Mammary epithelial cell (primary cell): ENCODE measurements around the gene GMPR2.

Experiments used
- CTCF ChIP-seq, 2 donors: IDR thresholded peaks in 1 of 2; conservative IDR thresholded peaks in 1 of 2; 2 replicates each; pipeline ENCODE4 v1.5.1; 2011 to 2012; ENCODE audit warnings: inconsistent platforms in 2 of 2, low read length in 2 of 2, mild to moderate bottlenecking in 2 of 2, control low read depth in 1 of 2, low read depth in 1 of 2; ENCODE audit not compliant: insufficient read depth in 1 of 2; ENCODE audit errors: extremely low read depth in 1 of 2
- EZH2 ChIP-seq: IDR thresholded peaks from 2 replicates; pipeline ENCODE4 v1.6.1; 2012; ENCODE audit warnings: low read length, inconsistent platforms, borderline replicate concordance

GRCh38 chr14:24273422-24273998 is 40.8 kb downstream of the GMPR2 start:
- TF ChIP-seq CTCF (conservative IDR thresholded peaks at IDR 0.05 in 1 of 2, IDR thresholded peaks at IDR 0.05 in 1 of 2; ENCODE audit: extremely low read depth in 1 of 2, insufficient read depth in 1 of 2, low read depth in 1 of 2, low read length in 2 of 2) (peak; percentile 44 to 59), EZH2 (no peak)
